NK-92 (cell line): ENCODE results near the gene U2AF1L4.
A peak's percentile ranks its signal among the peaks of the same experiment; 100 is the strongest.

Experiments used
- DNase-seq: peaks from one replicate; lab custom pipeline; 2025; ENCODE audit not compliant: unreplicated experiment; lab: John Stamatoyannopoulos, UW

U2AF1L4 gene

DNA sequence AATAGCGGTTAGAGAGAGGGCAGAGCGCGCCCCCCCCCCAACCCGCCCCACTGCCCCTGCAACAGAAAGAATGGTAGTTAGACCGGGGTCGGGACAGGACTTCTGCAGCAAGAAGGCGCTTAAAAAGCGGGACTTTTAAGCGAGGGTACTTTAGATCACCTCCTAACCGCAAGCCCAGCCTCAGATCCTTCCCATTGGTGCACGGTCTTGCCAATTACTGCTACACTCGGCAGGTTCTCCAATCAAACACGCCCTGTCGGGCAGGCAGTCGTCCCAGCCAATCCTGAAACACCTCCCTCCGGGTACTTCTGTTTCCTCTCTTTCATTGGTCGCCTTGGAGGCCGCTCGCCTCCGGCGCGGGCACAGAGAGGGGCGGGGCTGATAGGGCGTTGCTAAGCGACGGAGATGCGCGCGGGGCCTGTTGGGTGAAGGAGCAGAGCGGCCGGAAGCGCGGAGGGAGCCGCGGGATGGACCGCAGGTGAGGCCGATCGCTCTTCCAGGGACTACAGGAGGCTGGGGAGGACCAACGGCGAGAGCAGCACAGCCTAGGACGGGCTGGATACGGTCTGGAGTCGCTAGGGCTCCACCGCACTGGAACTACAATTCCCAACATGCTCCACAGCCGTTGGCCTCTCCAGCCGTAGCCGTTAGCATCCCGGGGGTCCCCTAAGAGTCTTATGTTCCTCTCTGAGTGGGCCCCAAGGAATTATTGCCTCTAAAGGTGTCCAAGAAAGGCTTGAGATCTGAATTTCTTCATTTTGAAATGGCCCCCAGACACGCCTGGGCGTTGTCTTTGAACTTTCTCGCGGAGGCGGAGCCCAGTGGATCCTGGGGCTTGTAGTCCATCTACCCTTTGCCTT is 12.8 kb upstream of the U2AF1L4 start, which contains the start of gene PROSER3:
Gene PROSER3 (plus strand): TSS at position 428 of the 860 bp plus-strand sequence. CDS start 40 bp downstream, at position 468.
- peak; percentile 84 for DNase-seq

DNA sequence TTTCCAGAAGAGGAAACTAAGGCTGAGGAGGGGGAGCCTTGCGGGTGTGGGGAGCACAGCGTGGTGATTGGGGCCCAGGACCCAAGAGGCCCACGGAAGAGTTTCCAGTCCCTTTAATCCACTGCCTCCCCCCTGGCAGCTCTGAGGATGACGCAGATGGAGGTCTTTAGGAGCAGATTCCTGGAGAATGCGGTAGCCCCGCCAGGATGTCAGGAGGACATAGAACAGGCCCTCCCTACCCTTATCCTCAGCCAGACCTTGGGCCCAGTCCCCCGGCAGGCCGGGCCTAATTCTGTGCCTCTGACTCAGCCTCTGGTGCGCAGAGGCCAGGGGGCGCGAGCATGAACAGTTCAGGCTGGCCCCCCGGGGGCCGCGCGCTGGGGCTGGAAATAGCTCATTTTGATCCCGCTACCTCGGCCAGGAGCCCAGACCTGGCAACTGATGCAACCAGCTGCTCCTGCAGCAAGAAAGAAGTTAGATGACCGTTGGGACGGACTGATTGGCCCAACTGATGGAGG is 12.1 kb upstream of the U2AF1L4 start:
- no peak for DNase-seq

- DNase-seq, result no peak
These were observed 11.4 kb upstream of the U2AF1L4 start, which contains the start of gene HSPB6 for GRCh38 chr19:35756377-35757230. Gene HSPB6 (minus strand): TSS chr19:35757029. CDS start chr19:35757008, 21 bp downstream.

DNA sequence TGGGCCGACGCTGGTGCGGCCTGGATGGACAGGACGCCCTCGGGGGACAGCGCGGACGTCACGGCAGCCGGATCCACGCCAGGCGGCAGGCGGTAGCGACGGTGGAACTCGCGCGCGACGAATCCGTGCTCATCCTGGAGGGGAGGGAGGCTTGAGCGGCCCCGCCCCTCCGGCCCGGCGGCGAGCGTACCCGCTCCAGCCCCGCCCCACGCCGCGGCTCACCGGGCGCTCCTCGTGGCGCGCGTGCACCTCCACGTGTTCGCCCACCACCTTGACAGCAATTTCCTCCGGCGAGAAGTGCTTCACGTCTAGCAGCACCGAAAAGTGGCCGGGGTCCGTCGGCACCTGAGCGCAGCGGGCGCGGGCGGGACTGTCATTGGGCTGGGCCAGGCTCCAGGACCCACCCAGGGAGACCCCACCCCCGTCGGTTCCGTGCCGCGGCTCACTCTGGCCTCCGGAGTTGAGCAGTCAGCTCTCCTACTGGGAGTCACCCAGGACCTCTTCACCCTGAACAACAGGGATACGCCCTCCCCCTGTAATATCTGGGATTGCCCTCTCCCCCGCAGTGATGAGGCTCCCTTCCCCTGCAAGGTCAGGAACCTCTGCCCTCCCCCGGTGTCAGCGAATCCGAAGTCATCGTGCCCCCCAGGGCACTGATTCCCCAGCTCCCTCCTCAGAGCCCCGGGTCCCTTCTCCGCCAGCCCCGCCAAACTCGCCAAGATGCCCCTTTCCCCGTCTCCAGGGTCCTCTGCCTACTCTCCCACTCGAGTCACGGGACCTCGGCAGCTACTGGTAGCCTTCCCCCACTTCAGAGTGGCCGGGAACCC is 10.5 kb upstream of the U2AF1L4 start:
- DNase-seq, result no peak

DNA sequence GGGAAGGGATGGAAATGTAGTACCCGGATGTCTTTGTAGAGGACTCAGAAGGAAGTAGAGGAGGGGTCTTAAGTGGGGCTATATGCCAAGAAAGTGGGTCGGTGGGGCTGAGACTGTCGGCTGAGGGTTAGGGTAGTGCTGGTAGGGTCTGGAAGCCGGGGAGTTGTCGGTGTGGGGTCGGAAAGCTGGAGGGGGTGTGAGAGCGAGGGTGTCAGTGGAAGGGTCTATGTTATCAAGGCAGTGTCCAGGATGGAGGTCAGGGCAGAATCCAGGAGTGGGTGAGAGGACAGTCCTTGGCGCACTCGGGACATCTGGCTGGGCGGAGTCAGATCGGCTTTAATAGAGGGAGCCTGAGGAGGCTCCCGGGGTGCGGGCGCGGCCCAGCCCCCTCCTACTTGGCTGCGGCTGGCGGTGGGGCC is 9.9 kb upstream of the U2AF1L4 start:
- DNase-seq, result no peak

DNA sequence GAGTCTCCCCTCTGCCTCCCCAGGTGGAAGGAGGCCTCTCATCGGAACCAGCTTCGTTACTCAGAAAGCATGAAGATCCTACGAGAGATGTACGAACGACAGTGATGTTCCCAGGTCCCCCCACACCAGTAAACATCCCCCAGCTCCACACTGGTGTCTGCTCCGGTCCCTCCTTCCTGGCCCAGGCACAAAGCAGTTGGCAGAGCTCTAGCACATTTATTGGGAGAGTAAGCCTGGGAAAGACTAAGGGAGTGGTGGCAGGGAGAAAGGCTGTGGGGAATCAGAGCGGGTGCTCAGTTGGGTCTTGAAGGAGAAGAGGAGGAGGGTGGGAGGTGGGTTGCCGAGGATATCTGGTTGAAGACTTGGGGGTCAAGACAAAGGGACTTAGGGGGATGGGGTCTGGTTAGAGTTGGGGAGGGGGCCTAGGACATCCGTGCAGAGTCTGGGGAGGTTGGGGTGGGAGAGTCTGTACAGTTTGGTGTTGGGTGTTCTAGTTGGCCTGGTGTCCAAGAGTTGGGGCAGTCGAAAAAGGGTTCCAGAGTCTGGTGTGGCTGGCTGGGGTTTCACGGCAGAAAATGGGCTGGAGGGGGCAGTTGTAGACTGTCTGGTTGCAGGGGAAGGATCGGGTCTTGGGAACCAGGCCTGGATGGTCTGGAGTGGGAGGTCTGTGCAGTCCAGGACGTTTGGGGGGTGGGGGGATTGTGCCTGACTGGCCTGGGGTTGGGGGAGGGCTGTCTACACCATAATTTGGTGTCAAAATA is 9.3 kb upstream of the U2AF1L4 start:
- no peak for DNase-seq

- DNase-seq, result no peak
These were observed 8.6 kb upstream of the U2AF1L4 start for GRCh38 chr19:35753634-35754369.

GRCh38 chr19:35752746-35753350 is 7.6 kb upstream of the U2AF1L4 start:
- DNase-seq, result no peak

DNA sequence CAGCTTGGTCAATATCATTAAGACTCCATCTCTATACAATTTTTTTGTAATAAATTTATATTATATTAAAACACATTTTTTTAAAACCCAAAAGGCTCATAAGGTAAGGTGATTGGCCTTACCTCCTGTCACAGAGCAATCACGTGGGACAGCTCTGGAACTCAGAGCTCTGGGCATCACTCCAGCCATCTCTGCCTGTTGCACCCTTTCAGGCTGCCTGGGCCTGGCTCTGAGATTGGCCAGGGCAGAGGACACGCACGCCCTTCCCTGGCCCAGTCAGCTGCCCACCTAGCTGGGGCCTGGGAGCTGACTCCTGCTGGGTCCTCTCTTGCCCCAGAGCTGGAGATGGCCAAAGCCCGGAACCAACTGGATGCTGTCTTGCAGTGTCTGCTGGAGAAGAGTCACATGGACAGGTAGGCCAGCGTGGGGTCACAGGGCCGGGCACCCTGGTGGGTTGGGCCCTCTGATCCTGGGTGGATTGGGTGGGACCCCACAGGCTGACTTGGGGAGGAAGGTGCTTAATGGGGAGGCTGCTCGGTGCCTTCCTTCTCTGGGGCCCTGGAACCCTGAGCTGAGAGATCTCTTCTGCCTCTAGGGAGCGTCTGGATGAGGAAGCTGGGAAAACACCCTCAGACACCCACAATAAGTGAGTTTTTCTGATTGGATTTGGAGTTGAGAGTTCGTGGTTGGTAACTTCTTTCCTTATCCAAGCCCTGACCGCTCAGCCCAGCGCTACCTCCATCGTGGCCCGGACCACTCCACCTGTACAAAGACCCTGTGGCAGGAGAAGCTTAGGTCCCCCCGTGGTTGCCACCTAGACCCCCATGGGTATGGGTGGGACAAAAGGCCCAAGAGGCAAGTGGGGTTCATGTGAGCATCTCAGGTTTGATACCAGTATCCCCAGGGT is 6.9 kb upstream of the U2AF1L4 start:
- no peak for DNase-seq

- no peak for DNase-seq
These were observed 4.9 kb upstream of the U2AF1L4 start for GRCh38 chr19:35750167-35750566.

DNA sequence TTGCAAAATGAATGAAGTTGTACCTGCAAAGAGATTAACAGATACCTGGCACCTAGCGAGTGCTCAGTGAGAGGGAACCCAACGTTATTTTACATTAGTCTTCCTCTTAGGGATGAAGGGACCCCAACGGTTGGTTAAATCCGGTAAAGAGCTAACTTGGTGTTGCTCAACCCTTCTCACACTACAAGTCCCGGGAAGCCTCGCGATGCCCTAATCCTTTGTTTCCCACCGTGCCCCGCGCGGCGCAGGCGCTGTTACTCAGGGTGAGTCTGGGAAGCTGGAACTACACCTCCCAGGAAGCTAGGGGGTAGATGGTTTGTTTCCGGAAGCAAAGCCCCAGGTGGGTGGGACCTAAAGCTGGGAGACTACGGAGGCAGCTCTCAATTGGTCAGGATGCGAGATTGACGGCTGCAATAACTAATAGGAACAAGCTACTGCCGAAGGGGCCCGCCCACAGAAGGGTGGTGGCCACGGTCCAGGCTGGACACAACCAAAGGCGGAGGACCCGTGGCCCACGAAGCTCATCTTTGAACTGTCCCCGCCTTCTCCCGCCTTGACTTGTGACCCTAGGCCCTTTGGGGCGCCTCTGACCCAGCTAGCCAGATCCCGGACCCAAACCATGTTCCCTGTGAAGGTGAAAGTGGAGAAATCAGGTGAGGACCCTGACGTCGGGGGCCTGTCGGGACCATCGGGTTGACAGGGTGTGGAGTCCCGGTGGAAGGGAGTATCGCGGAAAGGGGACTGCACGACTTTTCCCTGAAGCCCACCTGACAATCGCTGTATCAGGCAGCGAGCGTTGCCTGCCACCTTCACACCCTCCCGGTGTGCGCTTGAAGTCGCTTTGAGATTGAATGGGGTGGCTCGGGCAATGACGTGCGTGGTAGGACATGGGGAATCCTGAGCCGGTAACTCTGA is 3.1 kb upstream of the U2AF1L4 start, which contains the start of gene LIN37:
Gene LIN37 (plus strand): TSS at position 471 of the 915 bp plus-strand sequence. CDS start 149 bp downstream, at position 620.
- peak; percentile 96 for DNase-seq

DNA sequence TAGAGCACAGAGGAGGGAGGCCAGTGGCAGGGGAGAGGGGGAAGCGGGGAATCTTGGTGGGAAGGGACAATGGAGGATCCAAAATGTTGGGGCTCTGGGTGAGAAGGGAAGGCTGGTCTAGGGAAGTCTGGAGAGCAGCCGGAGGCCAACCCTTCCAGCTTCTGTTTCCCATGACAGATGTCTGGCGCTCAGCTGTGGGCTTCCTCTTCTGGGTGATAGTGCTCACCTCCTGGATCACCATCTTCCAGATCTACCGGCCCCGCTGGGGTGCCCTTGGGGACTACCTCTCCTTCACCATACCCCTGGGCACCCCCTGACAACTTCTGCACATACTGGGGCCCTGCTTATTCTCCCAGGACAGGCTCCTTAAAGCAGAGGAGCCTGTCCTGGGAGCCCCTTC is 1.3 kb upstream of the U2AF1L4 start:
- DNase-seq, result no peak

GRCh38 chr19:35746087-35746462 is 857 bp upstream of the U2AF1L4 start:
- DNase-seq, result no peak

- peak; percentile 57 for DNase-seq
These were observed 539 bp downstream of the U2AF1L4 start for GRCh38 chr19:35744430-35745327.

DNA sequence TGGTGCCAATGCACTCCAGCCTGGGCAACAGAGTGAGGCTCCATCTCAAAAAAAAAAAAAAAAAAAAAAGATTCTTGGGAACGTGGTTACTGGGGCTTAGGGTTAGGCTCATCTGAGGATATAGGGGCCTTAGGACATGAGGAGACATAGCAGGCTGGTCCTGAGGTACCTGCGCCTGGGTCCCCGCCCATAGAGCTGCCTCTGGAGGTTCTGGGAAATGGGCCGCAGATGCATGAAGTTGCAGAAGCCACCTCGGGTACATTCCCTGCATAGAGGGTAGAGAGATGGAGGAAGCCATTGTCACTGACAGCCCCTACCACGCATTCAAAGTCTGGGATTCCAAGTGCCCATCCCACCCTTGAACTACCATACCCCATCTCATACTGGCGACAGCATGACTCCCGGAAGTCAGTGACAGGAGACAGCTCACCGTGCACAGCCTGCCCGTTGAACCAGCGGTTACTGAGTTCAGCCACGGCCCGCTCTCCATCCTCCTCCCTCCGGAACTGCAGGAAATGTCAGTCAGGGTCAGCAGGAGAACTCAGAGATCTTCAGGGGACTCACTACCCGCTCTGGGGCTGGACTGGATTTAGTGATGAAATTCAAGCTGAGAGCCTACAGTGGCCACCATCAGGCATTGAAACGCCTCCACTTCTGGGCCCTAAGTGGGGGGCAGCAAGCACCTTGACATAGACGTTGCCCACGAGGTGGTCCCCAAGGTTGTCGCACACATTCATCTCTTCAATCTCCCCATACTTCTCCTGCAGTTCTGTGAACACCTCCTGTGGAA is 1.4 kb downstream of the U2AF1L4 start:
- DNase-seq, result no peak
